Neural progenitor cell (in vitro differentiated cells): ENCODE results near the gene FES. TPM values are rescaled to one million over a fixed set of nuclear protein-coding genes. Genes with fewer than 3 reads are reported as not detected.

Experiments used
- DNase-seq: peaks from one replicate; pipeline ENCODE4 v3.0.0-alpha.2; 2016; ENCODE audit warnings: low spot score
- H2AFZ ChIP-seq: fragments of 200-600 bp; sonication (generic); replicated peaks from 2 replicates; pipeline ENCODE4 v1.6.1; 2016; ENCODE audit warnings: antibody characterized with exemption
- H3F3A ChIP-seq: fragments of 200-600 bp; sonication (generic); 2 replicates; pipeline ENCODE4 v1.6.1; 2016; ENCODE audit warnings: antibody characterized with exemption, low read depth
- H3K27ac ChIP-seq: fragments of 200-600 bp; sonication (generic); 2 replicates; pipeline ENCODE4 v1.5.1; 2016; ENCODE audit warnings: mild to moderate bottlenecking
- H3K27me3 ChIP-seq: fragments of 200-600 bp; sonication (generic); 2 replicates; pipeline ENCODE4 v1.6.1; 2016; ENCODE audit warnings: mild to moderate bottlenecking, moderate library complexity
- H3K36me3 ChIP-seq: fragments of 200-600 bp; sonication (generic); 2 replicates; pipeline ENCODE4 v1.5.1; 2016
- H3K4me1 ChIP-seq: fragments of 200-600 bp; sonication (generic); 2 replicates; pipeline ENCODE4 v1.6.1; 2016; ENCODE audit warnings: mixed run types
- H3K4me2 ChIP-seq: fragments of 200-600 bp; sonication (generic); 2 replicates; pipeline ENCODE4 v1.6.1; 2016
- H3K4me3 ChIP-seq: fragments of 200-600 bp; sonication (generic); 2 replicates; pipeline ENCODE4 v1.5.1; 2016
- H3K79me2 ChIP-seq: fragments of 200-600 bp; sonication (generic); 2 replicates; pipeline ENCODE4 v1.6.1; 2016; ENCODE audit warnings: low read depth
- H3K9ac ChIP-seq: fragments of 200-600 bp; sonication (generic); 2 replicates; pipeline ENCODE4 v1.6.1; 2016
- H3K9me3 ChIP-seq: fragments of 200-600 bp; sonication (generic); 2 replicates; pipeline ENCODE4 v1.5.1; 2016; ENCODE audit warnings: low read depth
- H4K20me1 ChIP-seq: fragments of 200-600 bp; sonication (generic); 2 replicates; pipeline ENCODE4 v1.6.1; 2016; ENCODE audit warnings: low read depth
- H3K27ac Mint-ChIP-seq: 3 replicates; pipeline ENCODE4 v1.8.0; 2021; ENCODE audit warnings: mixed read lengths
- H3K27me3 Mint-ChIP-seq: 2 replicates; pipeline ENCODE4 v1.8.0; 2022; ENCODE audit warnings: low read depth, mild to moderate bottlenecking, inconsistent platforms, moderate library complexity, mixed read lengths; ENCODE audit not compliant: insufficient read depth
- H3K36me3 Mint-ChIP-seq: 3 replicates; pipeline ENCODE4 v1.8.0; 2021; ENCODE audit warnings: mixed read lengths
- H3K4me1 Mint-ChIP-seq: 3 replicates; pipeline ENCODE4 v1.8.0; 2021; ENCODE audit warnings: mixed read lengths
- H3K4me3 Mint-ChIP-seq: 3 replicates; pipeline ENCODE4 v1.8.0; 2021; ENCODE audit warnings: mild to moderate bottlenecking, moderate library complexity, mixed read lengths
- H3K9me3 Mint-ChIP-seq: 3 replicates; pipeline ENCODE4 v1.8.0; 2020; ENCODE audit warnings: mixed read lengths
- CTCF ChIP-seq: fragments of 200-600 bp; sonication (generic); IDR thresholded peaks from 2 replicates; pipeline ENCODE4 v1.5.1; 2017; ENCODE audit warnings: antibody characterized with exemption, mild to moderate bottlenecking
- EZH2 ChIP-seq: fragments of 200-600 bp; sonication (generic); IDR thresholded peaks from 2 replicates; pipeline ENCODE4 v1.6.1; 2017; ENCODE audit warnings: antibody characterized with exemption, mild to moderate bottlenecking, moderate library complexity
- EZH2phosphoT487 ChIP-seq: fragments of 200-600 bp; sonication (generic); IDR thresholded peaks from 2 replicates; pipeline ENCODE4 v1.6.1; 2017; ENCODE audit warnings: antibody characterized with exemption
- small RNA-seq: library from RNA; depleted of rRNA; stranded (forward); fragments of <200 nt; gene quantifications from one replicate; pipeline ENCODE3, GENCODE V24; 2015
- total RNA-seq: library from RNA; depleted of rRNA; stranded (reverse); fragments of >200 nt; gene quantifications from 2 replicates; pipeline ENCODE4 v1.2.3, GENCODE V29; 2015; ENCODE audit warnings: low replicate concordance

Gene FES
- total RNA-seq, 1 donor from 2014 or later, result 11.7 TPM

GRCh38 chr15:90942354-90943120 is 58.2 kb downstream of the FES start:
- no peaks in the 10 kb centered on the region for H3K4me1 Mint-ChIP-seq
- DNase-seq, result no peak
- Histone ChIP-seq H3K9me3 (no peaks in the 10 kb centered on the region), H3K27ac (no peak overlapping the region), H3K27me3 (no peaks in the 10 kb centered on the region), H3F3A (no peaks in the 10 kb centered on the region), H3K4me2 (no peak overlapping the region), H3K36me3 (no peaks in the 10 kb centered on the region), H4K20me1 (no peaks in the 10 kb centered on the region), H3K9ac (no peak overlapping the region), H3K79me2 (no peaks in the 10 kb centered on the region), H3K4me1 (no peaks in the 10 kb centered on the region), H2AFZ (no peak overlapping the region), H3K4me3 (no peak overlapping the region)
- H3K4me3 Mint-ChIP-seq, result no peak overlapping the region
- peaks cover 26% of the 10 kb centered on the region for H3K36me3 Mint-ChIP-seq
- H3K27me3 Mint-ChIP-seq, result peaks cover 6% of the 10 kb centered on the region
- no peaks in the 10 kb centered on the region for H3K9me3 Mint-ChIP-seq
- no peak overlapping the region for H3K27ac Mint-ChIP-seq
- TF ChIP-seq EZH2phosphoT487 (no peak), CTCF (no peak), EZH2 (no peak)

GRCh38 chr15:90945091-90945490 is 60.8 kb downstream of the FES start:
- DNase-seq, result no peak
- TF ChIP-seq EZH2, result no peak
- no peak for TF ChIP-seq CTCF
- no peak for TF ChIP-seq EZH2phosphoT487
- Mint-ChIP-seq H3K4me1 (no peaks in the 10 kb centered on the region), H3K36me3 (peaks cover 25% of the 10 kb centered on the region), H3K4me3 (no peak overlapping the region), H3K27ac (no peak overlapping the region), H3K9me3 (no peaks in the 10 kb centered on the region), H3K27me3 (peaks cover 13% of the 10 kb centered on the region)
- Histone ChIP-seq H3K36me3 (no peaks in the 10 kb centered on the region), H4K20me1 (no peaks in the 10 kb centered on the region), H3K4me2 (no peak overlapping the region), H3F3A (no peaks in the 10 kb centered on the region), H3K27ac (no peak overlapping the region), H2AFZ (no peak overlapping the region), H3K9ac (no peak overlapping the region), H3K9me3 (no peaks in the 10 kb centered on the region), H3K4me1 (no peaks in the 10 kb centered on the region), H3K4me3 (no peak overlapping the region), H3K27me3 (no peaks in the 10 kb centered on the region), H3K79me2 (no peaks in the 10 kb centered on the region)

Small RNA genes within 50 kb of the gene (small RNA-seq; reads per million reads assigned to genes)
- not detected for gene RN7SL363P

Other genes starting within 250 kb of the FES start
- 35.2 and 58.0 TPM in 2 replicates for gene BLM, start 167.2 kb upstream of the FES start, total RNA-seq
- gene FURIN, start 15.9 kb upstream of the FES start, total RNA-seq, result 8.3 and 18.8 TPM in 2 replicates
- gene MAN2A2, start 18.8 kb downstream of the FES start, total RNA-seq, result 7.0 and 15.3 TPM in 2 replicates
- gene HDDC3, start 48.0 kb downstream of the FES start, total RNA-seq, result 20.4 and 21.8 TPM in 2 replicates
- 47.7 and 99.5 TPM in 2 replicates for gene UNC45A, start 50.8 kb downstream of the FES start, total RNA-seq
- gene RCCD1, start 70.4 kb downstream of the FES start, total RNA-seq, result 19.7 and 27.6 TPM in 2 replicates
- gene PRC1, start 110.0 kb downstream of the FES start, total RNA-seq, result 257 and 284 TPM in 2 replicates
- 13.0 and 13.9 TPM in 2 replicates for gene VPS33B, start 138.1 kb downstream of the FES start, total RNA-seq
- gene SV2B, start 215.8 kb downstream of the FES start, total RNA-seq, result 0.02 and 0.19 TPM in 2 replicates